ENCODE measurements around the gene VAMP3. TPM values are rescaled to one million over a fixed set of nuclear protein-coding genes. Genes with fewer than 3 reads are reported as not detected.

The VAMP3 gene
- total RNA-seq, 4 donors from 2014 or later: 81.1 to 91.8 (median 85.5) TPM

- peaks cover 0 to 36% (median 11%) of the 10 kb centered on the region in 4 donors for H3K36me3 ChIP-seq
- intact Hi-C loops (cut with DNase I; ENCODE audit: low total_unique reads) (no loop called here), in situ Hi-C loops (cut with MboI; ENCODE audit: low pct_ligation_motif_present in 1 of 4, low pct_unique_long_range_greater_than_20kb in 1 of 4, low sequenced_read_pairs in 3 of 4) (no loop called here)
- TF ChIP-seq CTCF (IDR thresholded peaks at IDR 0.05): no peak
- TF ChIP-seq EP300 (IDR thresholded peaks at IDR 0.05; ENCODE audit: low read depth): no peak
- DNase-seq: no peak
- H3K4me3 ChIP-seq: no peak overlapping the region
- H3K9me3 ChIP-seq: no peaks in the 10 kb centered on the region
- H3K27me3 ChIP-seq: no peaks in the 10 kb centered on the region
- H3K27ac ChIP-seq: no peak overlapping the region
- peaks cover 0 to 20% (median 10%) of the 10 kb centered on the region in 4 donors for H3K4me1 ChIP-seq
- WGBS, 2 donors (ENCODE audit: low coverage in 1 of 2): 78 to 83% methylated on average over 4 of the region's 4 CpGs
Measured at GRCh38 chr1:7778133-7778628, 7.1 kb downstream of the VAMP3 start.

- no peak overlapping the region for H3K27ac ChIP-seq
- no peak for DNase-seq
- WGBS, 2 donors (ENCODE audit: low coverage in 1 of 2): 94 to 100% methylated on average over 2 to 9 of the region's 9 CpGs
- no peak overlapping the region for H3K4me3 ChIP-seq
- TF ChIP-seq EP300 (IDR thresholded peaks at IDR 0.05; ENCODE audit: low read depth): no peak
- no peak for TF ChIP-seq POLR2AphosphoS5 (IDR thresholded peaks at IDR 0.05)
- no peak for TF ChIP-seq CTCF (IDR thresholded peaks at IDR 0.05)
- TF ChIP-seq POLR2A (IDR thresholded peaks at IDR 0.05): no peak
- H3K9me3 ChIP-seq: no peaks in the 10 kb centered on the region
- H3K36me3 ChIP-seq: peaks cover 0 to 36% (median 11%) of the 10 kb centered on the region in 4 donors
- no peaks in the 10 kb centered on the region for H3K27me3 ChIP-seq
- in situ Hi-C loops (cut with MboI; ENCODE audit: low pct_ligation_motif_present in 1 of 4, low pct_unique_long_range_greater_than_20kb in 1 of 4, low sequenced_read_pairs in 3 of 4) (no loop called here), intact Hi-C loops (cut with DNase I; ENCODE audit: low total_unique reads) (no loop called here)
- peaks cover 0 to 37% (median 13%) of the 10 kb centered on the region in 4 donors for H3K4me1 ChIP-seq
Measured at GRCh38 chr1:7780976-7781375, 9.9 kb downstream of the VAMP3 start.

- 63 to 70% methylated on average over 4 to 7 of the region's 7 CpGs for WGBS, 2 donors (ENCODE audit: low coverage in 1 of 2)
- H3K4me3 ChIP-seq: no peak overlapping the region
- H3K27ac ChIP-seq: peak overlapping the region in 3 of 4 donors; percentile 86 to 92 (median 90)
- TF ChIP-seq POLR2AphosphoS5 (IDR thresholded peaks at IDR 0.05) (no peak), EP300 (IDR thresholded peaks at IDR 0.05; ENCODE audit: low read depth) (no peak), POLR2A (IDR thresholded peaks at IDR 0.05) (no peak), CTCF (IDR thresholded peaks at IDR 0.05) (no peak)
- no peak for DNase-seq
- no peaks in the 10 kb centered on the region for H3K9me3 ChIP-seq
- H3K4me1 ChIP-seq: peaks cover 0 to 41% (median 15%) of the 10 kb centered on the region in 4 donors
- intact Hi-C loops (cut with DNase I; ENCODE audit: low total_unique reads): no loop called here
- in situ Hi-C loops (cut with MboI; ENCODE audit: low pct_ligation_motif_present in 1 of 4, low pct_unique_long_range_greater_than_20kb in 1 of 4, low sequenced_read_pairs in 3 of 4): no loop called here
- H3K27me3 ChIP-seq: no peaks in the 10 kb centered on the region
- peaks cover 0 to 36% (median 11%) of the 10 kb centered on the region in 4 donors for H3K36me3 ChIP-seq
Measured at GRCh38 chr1:7781501-7781900, 10.4 kb downstream of the VAMP3 start.

GRCh38 chr1:7781923-7782495 is 10.9 kb downstream of the VAMP3 start:
- no peak for TF ChIP-seq POLR2AphosphoS5 (IDR thresholded peaks at IDR 0.05)
- TF ChIP-seq EP300 (IDR thresholded peaks at IDR 0.05; ENCODE audit: low read depth): no peak
- TF ChIP-seq CTCF (IDR thresholded peaks at IDR 0.05): no peak
- TF ChIP-seq POLR2A (IDR thresholded peaks at IDR 0.05): no peak
- peak overlapping the region; percentile 86 to 92 (median 90) for H3K27ac ChIP-seq
- H3K36me3 ChIP-seq: peaks cover 0 to 34% (median 11%) of the 10 kb centered on the region in 4 donors
- 50 to 57% methylated on average over 2 to 16 of the region's 16 CpGs for WGBS, 2 donors (ENCODE audit: low coverage in 1 of 2)
- no peaks in the 10 kb centered on the region for H3K27me3 ChIP-seq
- no peaks in the 10 kb centered on the region for H3K9me3 ChIP-seq
- H3K4me1 ChIP-seq: peaks cover 0 to 43% (median 15%) of the 10 kb centered on the region in 4 donors
- no peak overlapping the region for H3K4me3 ChIP-seq
- peak; percentile 57 for DNase-seq
- intact Hi-C loops (cut with DNase I; ENCODE audit: low total_unique reads): no loop called here
- in situ Hi-C loops (cut with MboI; ENCODE audit: low pct_ligation_motif_present in 1 of 4, low pct_unique_long_range_greater_than_20kb in 1 of 4, low sequenced_read_pairs in 3 of 4): no loop called here

All from transverse colon (tissue), 4 donors.